Jurkat, Clone E6-1 (cell line): ENCODE data around the gene SALL3.

Experiments used
- DNase-seq: peaks from one replicate; pipeline ENCODE4 v3.0.0-alpha.2; 2011; ENCODE audit warnings: low read depth, low spot score
- H3K4me3 ChIP-seq: 2 replicates; pipeline ENCODE4 v1.5.1; 2011; ENCODE audit warnings: mild to moderate bottlenecking, low read length, control low read depth, moderate library complexity

The SALL3 gene

GRCh38 chr18:78995740-78996395, 16.2 kb downstream of the SALL3 start:
- no peak for DNase-seq
- no peak overlapping the region for H3K4me3 ChIP-seq

DNA sequence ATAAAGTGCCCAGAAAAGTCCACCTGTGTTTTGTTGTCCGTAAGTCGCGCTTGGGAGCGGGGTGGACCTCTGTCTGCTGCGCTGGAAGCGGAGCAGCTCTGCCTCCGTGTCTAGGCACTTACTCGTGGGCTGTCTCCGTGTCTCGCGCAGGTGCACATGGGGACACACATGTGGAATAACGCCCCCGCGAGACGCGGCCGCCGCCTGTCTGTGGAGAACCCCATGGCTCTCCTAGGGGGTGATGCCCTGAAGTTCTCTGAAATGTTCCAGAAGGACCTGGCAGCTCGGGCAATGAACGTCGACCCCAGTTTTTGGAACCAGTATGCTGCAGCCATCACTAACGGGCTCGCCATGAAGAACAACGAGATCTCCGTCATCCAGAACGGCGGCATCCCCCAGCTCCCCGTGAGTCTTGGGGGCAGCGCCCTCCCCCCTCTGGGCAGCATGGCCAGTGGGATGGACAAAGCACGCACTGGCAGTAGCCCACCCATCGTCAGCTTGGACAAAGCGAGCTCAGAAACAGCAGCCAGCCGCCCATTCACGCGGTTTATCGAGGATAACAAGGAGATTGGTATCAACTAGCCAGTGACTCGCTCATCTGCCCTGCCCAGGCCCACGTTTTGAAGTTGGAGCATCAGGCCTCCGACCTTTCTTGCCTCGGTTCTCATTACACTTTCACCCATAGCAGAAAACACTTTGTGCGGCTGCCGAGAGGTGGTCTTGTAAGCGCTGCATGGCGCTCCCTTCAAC, 17.3 kb downstream of the SALL3 start:
- no peak for DNase-seq

DNA sequence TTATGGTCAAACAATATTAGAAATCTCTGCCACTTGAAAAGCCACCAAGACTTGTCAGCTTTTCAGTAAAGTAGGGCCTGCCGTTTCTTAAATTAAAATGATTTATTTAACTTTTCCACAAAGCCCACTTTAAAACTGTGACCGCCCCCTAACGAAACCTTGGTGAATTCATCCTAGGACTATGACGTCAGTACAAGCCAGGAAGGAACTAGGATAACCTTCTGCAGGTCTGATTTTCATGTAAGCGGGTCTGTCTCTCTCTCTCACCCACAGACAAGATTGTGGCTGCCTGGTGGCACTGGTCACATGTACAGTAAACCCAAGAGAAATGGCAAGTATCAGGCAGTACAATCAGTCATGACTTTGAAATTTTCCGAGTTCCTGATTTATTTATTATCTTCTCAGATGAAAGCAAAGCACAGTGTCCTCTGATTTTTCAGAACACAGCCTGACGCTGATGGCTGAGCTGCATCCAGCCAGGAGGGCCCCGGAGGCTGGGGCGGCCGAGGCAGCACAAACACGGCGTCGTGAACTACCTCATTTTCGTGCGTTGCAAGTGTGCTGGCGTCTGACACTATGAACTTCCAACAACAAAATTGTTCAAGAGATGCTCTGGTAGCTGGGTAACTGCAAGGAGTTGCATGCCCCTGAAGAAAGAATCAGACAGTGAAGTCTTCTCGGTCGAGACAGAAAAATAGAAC, 18.9 kb downstream of the SALL3 start:
- H3K4me3 ChIP-seq = no peak overlapping the region
- DNase-seq = peak; percentile 30

More for the DNA sequence above, 17.3 kb downstream of the SALL3 start:
- no peak overlapping the region for H3K4me3 ChIP-seq

GRCh38 chr18:78999939-79000338, 20.3 kb downstream of the SALL3 start:
- DNase-seq = no peak
- H3K4me3 ChIP-seq = no peak overlapping the region

GRCh38 chr18:79000997-79001396, 21.4 kb downstream of the SALL3 start:
- no peak for DNase-seq
- no peak overlapping the region for H3K4me3 ChIP-seq

DNA sequence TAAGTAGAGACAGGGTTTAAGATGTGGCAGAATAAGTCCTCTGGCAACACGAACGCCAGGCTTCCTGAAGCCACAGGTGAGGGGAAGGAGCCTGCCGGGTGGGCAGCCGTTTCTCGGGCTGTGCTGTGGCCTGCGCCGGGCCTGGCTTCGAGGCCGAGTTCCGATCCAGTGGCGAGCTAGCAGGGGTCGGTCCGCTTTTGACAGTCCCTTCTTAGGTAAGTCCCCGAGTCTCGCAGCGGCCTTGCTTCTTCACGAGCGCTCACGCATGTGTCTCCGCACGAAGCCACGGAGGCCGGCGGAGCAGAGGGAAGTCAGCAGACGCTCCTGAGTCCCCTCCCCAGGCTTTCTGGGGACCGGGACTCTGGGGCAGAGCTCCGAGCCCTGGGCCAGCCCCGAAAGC, 26.0 kb downstream of the SALL3 start:
- DNase-seq = no peak
- no peak overlapping the region for H3K4me3 ChIP-seq

DNA sequence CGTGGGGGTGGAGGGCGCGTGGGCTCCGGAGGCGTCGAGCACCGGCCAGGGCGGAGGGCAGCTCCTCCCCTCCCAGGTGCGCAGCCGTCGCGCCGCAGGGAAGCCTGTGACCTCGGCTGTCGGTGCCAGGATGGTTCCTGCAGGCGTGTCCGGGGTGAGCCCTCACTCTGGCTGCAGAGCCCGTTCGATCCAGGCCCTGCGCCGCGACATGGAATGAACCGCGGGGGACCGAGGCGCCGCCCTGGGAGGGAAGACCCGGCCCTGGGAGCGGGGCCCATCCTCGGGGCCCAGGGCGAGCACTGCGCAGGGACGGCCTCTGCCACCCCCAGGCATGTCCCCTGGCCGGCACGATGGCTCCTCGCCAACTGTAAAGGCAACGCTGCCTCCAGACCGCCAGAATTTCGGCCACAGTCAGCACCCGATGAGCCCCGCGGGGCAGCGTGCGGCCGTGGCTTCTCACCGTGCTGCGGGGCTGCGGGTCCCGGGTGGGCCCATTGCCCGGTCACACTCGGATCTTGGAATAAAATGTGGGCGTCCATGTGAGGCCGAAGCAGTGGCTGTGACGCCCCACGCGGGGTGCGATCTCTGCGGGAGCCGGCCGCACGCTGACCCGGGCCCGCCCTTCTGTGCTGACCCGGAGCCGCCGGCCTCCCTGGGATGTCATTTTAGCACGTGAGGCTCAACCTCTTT, 26.6 kb downstream of the SALL3 start:
- H3K4me3 ChIP-seq = no peak overlapping the region
- no peak for DNase-seq

- no peak overlapping the region for H3K4me3 ChIP-seq
- no peak for DNase-seq
Observed at GRCh38 chr18:79007440-79007839, 27.8 kb downstream of the SALL3 start.

- no peak for DNase-seq
- no peak overlapping the region for H3K4me3 ChIP-seq
Observed at GRCh38 chr18:79008356-79008940, 28.8 kb downstream of the SALL3 start.

DNA sequence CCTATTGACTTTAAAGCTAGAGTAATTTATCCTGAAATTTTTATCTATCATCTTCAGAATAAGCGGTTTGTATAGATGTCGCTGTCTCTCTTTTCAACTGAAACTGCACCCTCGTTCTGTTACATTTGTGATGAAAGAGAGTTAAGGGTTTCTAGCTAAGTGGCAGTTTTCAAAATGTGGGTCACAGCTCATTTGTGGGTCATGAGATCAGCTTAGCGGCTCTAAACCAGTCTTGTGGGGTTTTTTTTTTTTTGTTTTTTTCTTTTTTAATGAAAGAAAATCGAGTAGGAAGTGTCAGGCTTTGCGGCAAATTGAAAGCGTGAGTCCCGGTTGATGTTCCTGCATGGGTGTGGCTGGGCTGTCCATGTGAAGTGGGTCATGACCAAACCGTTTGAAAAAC, 31.2 kb downstream of the SALL3 start:
- DNase-seq = peak; percentile 8
- no peak overlapping the region for H3K4me3 ChIP-seq

DNA sequence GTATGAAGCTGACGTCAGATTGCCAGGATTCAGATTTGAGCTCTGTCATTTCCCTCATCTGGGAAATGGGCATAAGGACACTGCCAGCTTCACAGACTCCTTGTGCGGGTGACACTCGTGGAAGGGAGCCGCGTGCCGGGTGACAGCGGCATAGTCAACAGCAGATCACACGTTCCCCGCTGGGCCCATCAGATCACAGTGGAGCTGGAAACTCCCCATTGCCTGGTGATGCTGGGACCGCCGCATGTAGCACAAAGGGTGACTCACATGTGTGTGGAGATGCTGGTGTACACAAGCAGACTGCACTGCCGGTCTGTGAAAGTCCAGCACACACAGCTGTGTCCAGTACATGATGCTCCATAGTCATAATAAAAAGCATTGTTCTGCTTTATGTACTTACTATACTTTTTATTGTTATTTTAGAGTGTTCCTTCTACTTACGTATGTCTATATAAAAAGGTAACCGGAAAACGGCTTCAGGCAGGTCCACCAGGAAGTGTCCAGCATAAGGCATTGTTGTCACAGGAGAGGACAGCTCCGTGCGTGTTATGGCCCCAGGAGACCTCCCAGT, 31.8 kb downstream of the SALL3 start:
- DNase-seq = no peak
- no peak overlapping the region for H3K4me3 ChIP-seq

DNA sequence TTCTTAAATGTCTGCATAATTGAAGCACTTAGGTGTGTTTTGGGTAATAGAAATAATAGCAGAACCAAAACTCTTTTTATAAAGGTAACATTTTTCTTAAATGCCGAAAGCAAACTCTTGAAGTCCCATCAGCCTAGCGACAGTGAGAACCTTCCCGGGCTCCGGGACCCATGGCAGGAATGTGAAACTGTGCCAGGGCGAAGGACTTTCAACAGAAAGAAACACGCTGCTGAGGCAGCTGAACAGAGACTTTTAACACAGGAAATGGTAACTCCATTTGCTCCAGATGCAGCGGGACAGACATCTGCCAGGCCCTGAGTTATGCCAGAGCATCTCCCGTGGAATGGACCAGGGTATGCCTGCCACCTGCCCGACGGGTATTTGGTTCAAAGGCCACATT, 34.3 kb downstream of the SALL3 start:
- no peak for DNase-seq

GRCh38 chr18:79018911-79019310, 39.3 kb downstream of the SALL3 start:
- no peak overlapping the region for H3K4me3 ChIP-seq
- DNase-seq = no peak

More for the DNA sequence above, 34.3 kb downstream of the SALL3 start:
- no peak overlapping the region for H3K4me3 ChIP-seq

GRCh38 chr18:79019881-79020280, 40.3 kb downstream of the SALL3 start:
- DNase-seq = no peak
- no peak overlapping the region for H3K4me3 ChIP-seq

GRCh38 chr18:79022603-79023002, 43.0 kb downstream of the SALL3 start:
- DNase-seq = no peak
- no peak overlapping the region for H3K4me3 ChIP-seq

DNA sequence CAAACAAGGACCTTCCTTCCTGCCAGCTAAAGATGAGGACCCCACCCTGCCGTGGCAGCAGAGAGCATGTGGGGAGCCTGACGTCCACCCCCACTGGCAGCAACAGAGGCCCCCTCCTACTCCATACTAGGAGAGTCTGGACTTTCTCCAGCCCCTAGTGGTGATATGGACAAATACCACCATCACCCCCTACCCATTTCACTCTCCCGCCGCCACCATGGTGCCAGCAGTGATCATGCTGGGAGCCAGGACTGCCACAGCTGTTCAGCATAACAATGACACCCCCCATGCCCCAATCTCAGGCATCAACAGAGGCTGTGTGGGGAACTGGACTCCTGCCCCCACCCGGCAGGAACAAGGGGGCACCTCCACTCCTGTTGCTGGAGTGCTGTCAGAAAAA, 46.9 kb downstream of the SALL3 start:
- no peak overlapping the region for H3K4me3 ChIP-seq
- no peak for DNase-seq

- DNase-seq = no peak
- no peak overlapping the region for H3K4me3 ChIP-seq
Observed at GRCh38 chr18:79030680-79031079, 51.1 kb downstream of the SALL3 start.

DNA sequence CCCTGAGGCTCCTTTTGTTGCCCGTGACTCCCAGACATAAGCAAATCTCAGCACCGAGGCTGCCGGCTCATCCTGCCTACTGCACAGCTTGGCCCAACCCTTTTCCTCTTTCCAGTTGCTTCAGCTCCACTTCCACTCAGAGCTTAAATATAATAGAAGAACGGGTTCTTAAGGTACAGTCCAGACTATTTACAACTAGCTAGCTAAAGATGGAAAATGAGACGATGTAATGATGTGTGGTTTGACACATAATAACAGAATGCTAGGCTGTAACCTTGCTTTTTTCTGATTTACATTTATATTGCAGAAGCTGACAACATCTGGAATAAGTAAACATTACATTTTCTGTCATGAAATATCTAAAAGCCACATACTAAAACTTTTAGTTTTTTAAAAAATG, 62.7 kb downstream of the SALL3 start:
- DNase-seq = no peak
- no peak overlapping the region for H3K4me3 ChIP-seq

- no peak for DNase-seq
- no peak overlapping the region for H3K4me3 ChIP-seq
Observed at GRCh38 chr18:79043288-79043687, 63.7 kb downstream of the SALL3 start.
